ENCODE data around the gene WDR1. TPM values are rescaled to one million over a fixed set of nuclear protein-coding genes. Genes with fewer than 3 reads are reported as not detected.

The WDR1 gene
- total RNA-seq, 3 donors from 2014 or later (not counting 1 experiment from before 2014, with no cell fraction given) = 411 to 477 (median 468) TPM

DNA sequence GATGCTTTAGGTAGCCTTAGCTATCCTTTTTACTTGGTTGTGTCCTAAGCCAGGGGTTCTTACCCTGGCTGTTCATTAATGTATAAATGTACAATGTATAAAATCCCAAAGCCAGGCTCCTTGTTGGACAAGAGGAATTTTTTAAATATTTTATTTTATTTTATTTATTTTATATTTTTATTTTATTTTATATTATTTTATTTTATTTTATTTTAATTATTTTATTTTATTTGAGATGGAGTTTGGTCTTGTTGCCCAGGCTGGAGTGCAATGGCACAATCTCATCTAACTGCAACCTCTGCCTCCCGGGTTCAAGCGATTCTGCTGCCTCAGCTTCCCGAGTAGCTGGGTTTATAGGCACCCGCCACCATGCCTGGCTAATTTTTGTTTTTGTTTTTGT lies 87.2 kb downstream of the WDR1 start:
- TF ChIP-seq, protein P1, sequence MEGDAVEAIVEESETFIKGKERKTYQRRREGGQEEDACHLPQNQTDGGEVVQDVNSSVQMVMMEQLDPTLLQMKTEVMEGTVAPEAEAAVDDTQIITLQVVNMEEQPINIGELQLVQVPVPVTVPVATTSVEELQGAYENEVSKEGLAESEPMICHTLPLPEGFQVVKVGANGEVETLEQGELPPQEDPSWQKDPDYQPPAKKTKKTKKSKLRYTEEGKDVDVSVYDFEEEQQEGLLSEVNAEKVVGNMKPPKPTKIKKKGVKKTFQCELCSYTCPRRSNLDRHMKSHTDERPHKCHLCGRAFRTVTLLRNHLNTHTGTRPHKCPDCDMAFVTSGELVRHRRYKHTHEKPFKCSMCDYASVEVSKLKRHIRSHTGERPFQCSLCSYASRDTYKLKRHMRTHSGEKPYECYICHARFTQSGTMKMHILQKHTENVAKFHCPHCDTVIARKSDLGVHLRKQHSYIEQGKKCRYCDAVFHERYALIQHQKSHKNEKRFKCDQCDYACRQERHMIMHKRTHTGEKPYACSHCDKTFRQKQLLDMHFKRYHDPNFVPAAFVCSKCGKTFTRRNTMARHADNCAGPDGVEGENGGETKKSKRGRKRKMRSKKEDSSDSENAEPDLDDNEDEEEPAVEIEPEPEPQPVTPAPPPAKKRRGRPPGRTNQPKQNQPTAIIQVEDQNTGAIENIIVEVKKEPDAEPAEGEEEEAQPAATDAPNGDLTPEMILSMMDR (IDR thresholded peaks at IDR 0.05) = no peak
- intact Hi-C loops (cut with micrococcal nuclease) = no loop called here
- Mint-ChIP-seq H3K4me3 (no peak overlapping the region), H3K27ac (no peak overlapping the region), H3K9me3 (no peaks in the 10 kb centered on the region), H3K36me3 (no peaks in the 10 kb centered on the region), H3K4me1 (peaks cover 13 to 20% of the 10 kb centered on the region in 2 donors), H3K27me3 (ENCODE audit: low read depth in 2 of 2) (peaks cover 0 to 2% of the 10 kb centered on the region in 2 donors)
- ATAC-seq (no peak), DNase-seq (no peak)
- H3K36me3 ChIP-seq (ENCODE audit: control insufficient read depth, insufficient read depth, low read length) = no peaks in the 10 kb centered on the region
- no peaks in the 10 kb centered on the region for H3K27me3 ChIP-seq (ENCODE audit: control insufficient read depth, insufficient read depth, low read length)
- 96% methylated on average over 4 of the region's 4 CpGs for WGBS (ENCODE audit: insufficient coverage)
- H3K27ac ChIP-seq (ENCODE audit: low read length) = no peak overlapping the region
- H3K9me3 ChIP-seq (ENCODE audit: control insufficient read depth, insufficient read depth, low read length) = no peaks in the 10 kb centered on the region
- H3K4me3 ChIP-seq (ENCODE audit: low read length) = no peak overlapping the region
- peaks cover 13% of the 10 kb centered on the region for H3K4me1 ChIP-seq (ENCODE audit: control insufficient read depth, insufficient read depth, low read length)

GRCh38 chr4:10028910-10029309 lies 87.7 kb downstream of the WDR1 start:
- Histone ChIP-seq H3K4me1 (ENCODE audit: control insufficient read depth, insufficient read depth, low read length) (peaks cover 17% of the 10 kb centered on the region), H3K36me3 (ENCODE audit: control insufficient read depth, insufficient read depth, low read length) (no peaks in the 10 kb centered on the region), H3K27ac (ENCODE audit: low read length) (no peak overlapping the region), H3K27me3 (ENCODE audit: control insufficient read depth, insufficient read depth, low read length) (no peaks in the 10 kb centered on the region), H3K9me3 (ENCODE audit: control insufficient read depth, insufficient read depth, low read length) (no peaks in the 10 kb centered on the region), H3K4me3 (ENCODE audit: low read length) (no peak overlapping the region)
- Mint-ChIP-seq H3K9me3 (no peaks in the 10 kb centered on the region), H3K4me1 (peaks cover 13 to 17% of the 10 kb centered on the region in 2 donors), H3K36me3 (no peaks in the 10 kb centered on the region), H3K4me3 (no peak overlapping the region), H3K27ac (no peak overlapping the region), H3K27me3 (ENCODE audit: low read depth in 2 of 2) (peaks cover 0 to 5% of the 10 kb centered on the region in 2 donors)
- ATAC-seq (no peak), DNase-seq (no peak)
- WGBS (ENCODE audit: insufficient coverage) = 87% methylated on average over 4 of the region's 4 CpGs
- TF ChIP-seq, protein P1 (IDR thresholded peaks at IDR 0.05) = no peak
- intact Hi-C loops (cut with micrococcal nuclease) = no loop called here

DNA sequence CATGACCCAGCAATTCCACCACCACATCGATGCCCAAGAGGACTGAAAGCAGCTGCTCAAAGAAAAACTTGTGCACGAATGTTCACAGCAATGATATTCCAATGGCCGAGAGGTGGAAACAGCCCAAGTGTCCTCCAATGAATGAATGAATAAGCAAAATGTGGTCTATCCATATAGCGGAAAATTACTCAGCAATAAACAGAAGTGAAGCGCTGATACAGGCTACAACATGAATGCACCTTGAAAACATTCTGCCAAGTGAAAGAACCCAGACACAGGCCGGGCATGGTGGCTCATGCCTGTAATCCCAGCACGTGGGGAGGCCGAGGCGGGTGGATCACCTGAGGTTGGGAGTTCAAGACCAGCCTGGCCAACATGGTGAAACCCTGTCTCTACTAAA lies 90.1 kb downstream of the WDR1 start:
- H3K27ac ChIP-seq (ENCODE audit: low read length) = no peak overlapping the region
- no peaks in the 10 kb centered on the region for H3K9me3 ChIP-seq (ENCODE audit: control insufficient read depth, insufficient read depth, low read length)
- DNase-seq (no peak), ATAC-seq (no peak)
- H3K4me3 Mint-ChIP-seq = no peak overlapping the region
- no peak overlapping the region for H3K4me3 ChIP-seq (ENCODE audit: low read length)
- peaks cover 0 to 9% of the 10 kb centered on the region in 2 donors for H3K27me3 Mint-ChIP-seq (ENCODE audit: low read depth in 2 of 2)
- WGBS (ENCODE audit: insufficient coverage) = 88% methylated on average over 9 of the region's 9 CpGs
- no peaks in the 10 kb centered on the region for H3K36me3 Mint-ChIP-seq
- H3K9me3 Mint-ChIP-seq = no peaks in the 10 kb centered on the region
- peaks cover 0 to 6% of the 10 kb centered on the region in 2 donors for H3K4me1 Mint-ChIP-seq
- no peaks in the 10 kb centered on the region for H3K36me3 ChIP-seq (ENCODE audit: control insufficient read depth, insufficient read depth, low read length)
- no peaks in the 10 kb centered on the region for H3K27me3 ChIP-seq (ENCODE audit: control insufficient read depth, insufficient read depth, low read length)
- TF ChIP-seq, protein P1 (IDR thresholded peaks at IDR 0.05) = no peak
- H3K4me1 ChIP-seq (ENCODE audit: control insufficient read depth, insufficient read depth, low read length) = peaks cover 16% of the 10 kb centered on the region
- no peak overlapping the region for H3K27ac Mint-ChIP-seq
- intact Hi-C loops (cut with micrococcal nuclease) = no loop called here

DNA sequence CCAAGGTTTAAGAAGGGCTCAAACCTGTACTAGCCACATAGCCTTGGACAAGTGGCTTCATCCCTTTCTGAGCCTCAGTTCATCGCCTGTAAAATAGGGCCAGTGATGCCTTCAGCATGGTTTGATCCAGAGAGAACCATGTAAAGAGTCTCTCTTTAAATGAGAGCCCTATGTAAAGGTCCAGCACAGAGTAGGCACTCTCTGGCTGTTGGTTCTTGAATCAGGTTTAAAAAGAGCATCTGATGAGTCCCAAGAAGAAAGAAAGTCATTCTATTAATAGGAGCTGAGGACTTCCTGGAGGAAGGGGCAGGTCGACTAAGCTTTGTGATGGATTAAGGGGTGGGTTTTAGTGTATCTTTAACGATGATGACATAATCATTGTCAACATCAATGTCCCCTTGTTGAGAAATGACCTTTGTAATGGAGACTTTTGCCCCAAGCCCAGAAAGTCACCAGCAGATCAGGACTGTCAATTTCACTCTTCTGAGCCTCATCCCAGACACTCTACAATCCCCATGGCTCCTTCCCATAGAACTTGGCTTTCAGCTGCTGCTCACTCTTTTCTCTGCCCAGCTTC lies 91.3 kb downstream of the WDR1 start:
- no peak overlapping the region for H3K27ac Mint-ChIP-seq
- H3K27me3 Mint-ChIP-seq (ENCODE audit: low read depth in 2 of 2) = peaks cover 0 to 9% of the 10 kb centered on the region in 2 donors
- ATAC-seq (no peak), DNase-seq (no peak)
- Histone ChIP-seq H3K36me3 (ENCODE audit: control insufficient read depth, insufficient read depth, low read length) (no peaks in the 10 kb centered on the region), H3K9me3 (ENCODE audit: control insufficient read depth, insufficient read depth, low read length) (no peaks in the 10 kb centered on the region), H3K4me3 (ENCODE audit: low read length) (no peak overlapping the region), H3K27ac (ENCODE audit: low read length) (no peak overlapping the region), H3K4me1 (ENCODE audit: control insufficient read depth, insufficient read depth, low read length) (peaks cover 25% of the 10 kb centered on the region), H3K27me3 (ENCODE audit: control insufficient read depth, insufficient read depth, low read length) (no peaks in the 10 kb centered on the region)
- H3K9me3 Mint-ChIP-seq = no peaks in the 10 kb centered on the region
- WGBS (ENCODE audit: insufficient coverage) = 78% methylated on average over 3 of the region's 3 CpGs
- intact Hi-C loops (cut with micrococcal nuclease) = no loop called here
- TF ChIP-seq, protein P1 (IDR thresholded peaks at IDR 0.05) = no peak
- peaks cover 0 to 6% of the 10 kb centered on the region in 2 donors for H3K4me1 Mint-ChIP-seq
- no peaks in the 10 kb centered on the region for H3K36me3 Mint-ChIP-seq
- no peak overlapping the region for H3K4me3 Mint-ChIP-seq

Data from natural killer cell (primary cell).